AML-193 (cell line): ENCODE measurements around the gene CDKL5.

Experiments used
- DNase-seq, 2 experiments: peaks; one replicate each; lab custom pipeline; 2025; lab: John Stamatoyannopoulos, UW

The CDKL5 gene

GRCh38 chrX:18457000-18457399 lies 31.6 kb downstream of the CDKL5 start:
- no peak for DNase-seq

GRCh38 chrX:18461431-18461830 lies 36.0 kb downstream of the CDKL5 start:
- DNase-seq: no peak

GRCh38 chrX:18464499-18464898 lies 39.1 kb downstream of the CDKL5 start:
- DNase-seq: no peak

- no peak for DNase-seq
Observed at GRCh38 chrX:18465051-18465450, 39.6 kb downstream of the CDKL5 start.

GRCh38 chrX:18468599-18468998 lies 43.2 kb downstream of the CDKL5 start:
- DNase-seq: no peak

- DNase-seq: no peak
Observed at GRCh38 chrX:18471296-18471695, 45.9 kb downstream of the CDKL5 start.

GRCh38 chrX:18490806-18491555 lies 65.6 kb downstream of the CDKL5 start:
- no peak for DNase-seq

GRCh38 chrX:18491587-18492340 lies 66.4 kb downstream of the CDKL5 start:
- no peak for DNase-seq

GRCh38 chrX:18534949-18535348 lies 109.5 kb downstream of the CDKL5 start:
- DNase-seq: no peak

- no peak for DNase-seq
Observed at GRCh38 chrX:18537068-18537467, 111.7 kb downstream of the CDKL5 start.

- no peak for DNase-seq
Observed at GRCh38 chrX:18537524-18537923, 112.1 kb downstream of the CDKL5 start.

- no peak for DNase-seq
Observed at GRCh38 chrX:18542131-18542530, 116.7 kb downstream of the CDKL5 start.

- no peak for DNase-seq
Observed at GRCh38 chrX:18542905-18543304, 117.5 kb downstream of the CDKL5 start.

GRCh38 chrX:18543738-18544137 lies 118.3 kb downstream of the CDKL5 start:
- no peak for DNase-seq

GRCh38 chrX:18545771-18546170 lies 120.4 kb downstream of the CDKL5 start:
- DNase-seq: no peak

- DNase-seq: no peak
Observed at GRCh38 chrX:18548996-18549395, 123.6 kb downstream of the CDKL5 start.

GRCh38 chrX:18549643-18550042 lies 124.2 kb downstream of the CDKL5 start:
- no peak for DNase-seq

GRCh38 chrX:18557879-18558278 lies 132.5 kb downstream of the CDKL5 start:
- no peak for DNase-seq

- no peak for DNase-seq
Observed at GRCh38 chrX:18558799-18559198, 133.4 kb downstream of the CDKL5 start.

- DNase-seq: no peak
Observed at GRCh38 chrX:18561020-18561419, 135.6 kb downstream of the CDKL5 start.

GRCh38 chrX:18565727-18566126 lies 140.3 kb downstream of the CDKL5 start:
- no peak for DNase-seq

- DNase-seq: no peak
Observed at GRCh38 chrX:18566748-18567147, 141.3 kb downstream of the CDKL5 start.

- no peak for DNase-seq
Observed at GRCh38 chrX:18573556-18573955, 148.1 kb downstream of the CDKL5 start.

- DNase-seq: no peak
Observed at GRCh38 chrX:18574591-18574990, 149.2 kb downstream of the CDKL5 start.
